Stimulated activated CD4-positive, alpha-beta T cell treated with anti-CD3 and anti-CD28 coated beads, Interleukin-4, amount 100 ng/mL, for 24 hours (primary cell): ENCODE results near the gene CCDC183.
"Not testable (repeated sequence)": the region's sequence is repeated elsewhere in the genome, so short reads cannot be mapped to it uniquely, and the experiment has no call there.

ENCODE experiments used
- DNase-seq: peaks from one replicate; pipeline ENCODE4 v3.0.0-alpha.2; 2020

Gene CCDC183

GRCh38 chr9:136796238-136796774, at the start of gene CCDC183:
CCDC183 (plus strand) TSS chr9:136796338; CDS start chr9:136796398, 60 bp downstream.
- no peak for DNase-seq

- DNase-seq, result no peak
Observed at GRCh38 chr9:136746621-136747020, 49.5 kb upstream of the CCDC183 start.

- no peak for DNase-seq
Observed at GRCh38 chr9:136747161-136748060, 48.7 kb upstream of the CCDC183 start.

- DNase-seq, result no peak
Observed at GRCh38 chr9:136748201-136748600, 47.9 kb upstream of the CCDC183 start, which contains the start of gene LCN6. LCN6 (minus strand) TSS chr9:136748525; CDS start chr9:136748483, 42 bp downstream.

- DNase-seq, result no peak
Observed at GRCh38 chr9:136748666-136749611, 47.2 kb upstream of the CCDC183 start.

- DNase-seq, result no peak
Observed at GRCh38 chr9:136750526-136750925, 45.6 kb upstream of the CCDC183 start.

- DNase-seq, result no peak
Observed at GRCh38 chr9:136751244-136751643, 44.9 kb upstream of the CCDC183 start.

- no peak for DNase-seq
Observed at GRCh38 chr9:136751814-136752213, 44.3 kb upstream of the CCDC183 start.

GRCh38 chr9:136753371-136754058, 42.6 kb upstream of the CCDC183 start:
- no peak for DNase-seq

- no peak for DNase-seq
Observed at GRCh38 chr9:136754059-136754572, 42.0 kb upstream of the CCDC183 start.

GRCh38 chr9:136754626-136755301, 41.4 kb upstream of the CCDC183 start:
- DNase-seq, result no peak

GRCh38 chr9:136755302-136756133, 40.6 kb upstream of the CCDC183 start:
- DNase-seq, result not testable (repeated sequence)

- DNase-seq, result no peak
Observed at GRCh38 chr9:136756134-136756438, 40.1 kb upstream of the CCDC183 start.

- DNase-seq, result no peak
Observed at GRCh38 chr9:136756836-136757235, 39.3 kb upstream of the CCDC183 start.

- no peak for DNase-seq
Observed at GRCh38 chr9:136757328-136757727, 38.8 kb upstream of the CCDC183 start.

GRCh38 chr9:136757751-136758140, 38.4 kb upstream of the CCDC183 start:
- DNase-seq, result no peak

- no peak for DNase-seq
Observed at GRCh38 chr9:136759001-136759400, 37.1 kb upstream of the CCDC183 start.

- DNase-seq, result no peak
Observed at GRCh38 chr9:136759436-136760325, 36.5 kb upstream of the CCDC183 start.

- no peak for DNase-seq
Observed at GRCh38 chr9:136760424-136760823, 35.7 kb upstream of the CCDC183 start.
